Measurements from ENCODE around the gene SHFL. TPM values are rescaled to one million over a fixed set of nuclear protein-coding genes. Genes with fewer than 3 reads are reported as not detected.

The SHFL gene
- total and polyA plus RNA-seq, 2 of the 8 experiments (the other 6 are each of a cell fraction or from before 2014, with no cell fraction given): 25.3 to 37.1 TPM

DNA sequence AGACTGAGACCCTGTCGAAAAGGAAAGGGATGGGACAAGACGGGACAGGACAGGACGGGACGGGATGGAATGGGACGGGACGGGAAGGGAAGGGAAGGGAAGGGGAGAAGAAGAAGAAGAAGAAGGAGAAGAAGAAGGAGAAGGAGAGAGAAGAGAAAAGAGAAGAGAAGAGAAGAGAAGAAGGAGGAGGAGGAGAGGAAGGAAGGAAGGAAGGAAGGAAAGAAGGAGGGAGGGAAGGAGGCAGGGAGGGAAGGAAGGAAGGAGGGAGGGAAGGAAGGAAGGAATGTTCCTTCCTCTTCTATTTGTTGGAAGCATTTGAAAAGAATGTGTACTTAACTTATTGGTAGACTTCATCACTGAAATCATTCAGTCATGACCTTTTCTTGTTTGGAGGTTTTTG, 9.6 kb upstream of the SHFL start (continued):
- TF ChIP-seq ASH2L (IDR thresholded peaks at IDR 0.05; ENCODE audit: low read length) (no peak), EP300 (IDR thresholded peaks at IDR 0.05; ENCODE audit: borderline replicate concordance in 1 of 2, low read depth in 2 of 2, low read length in 2 of 2) (no peak), RXRA (IDR thresholded peaks at IDR 0.05; ENCODE audit: insufficient read depth, low read depth, low read length) (no peak), NRF1 (IDR thresholded peaks at IDR 0.05; ENCODE audit: low read depth, low read length) (no peak), KDM4A (IDR thresholded peaks at IDR 0.05; ENCODE audit: low read depth, low read length, severe bottlenecking) (no peak), NANOG (IDR thresholded peaks at IDR 0.05; ENCODE audit: insufficient read depth, low read depth, low read length, poor library complexity, severe bottlenecking) (no peak), SRF (IDR thresholded peaks at IDR 0.05; ENCODE audit: low read depth, low read length) (no peak)
